GM21717 (cell line): ENCODE results near the gene DVL2.

ENCODE experiments used
- ATAC-seq: cut with Tn5 transposase; IDR thresholded peaks from one replicate; pipeline ENCODE4 v1.9.1; 2021; ENCODE audit warnings: mild to moderate bottlenecking, moderate library complexity; ENCODE audit not compliant: unreplicated experiment

DVL2 gene

GRCh38 chr17:7234083-7234951 is at the start of gene DVL2:
DVL2 (minus strand) TSS chr17:7234517; CDS start chr17:7234262, 255 bp downstream.
- peak; percentile 31 for ATAC-seq

DNA sequence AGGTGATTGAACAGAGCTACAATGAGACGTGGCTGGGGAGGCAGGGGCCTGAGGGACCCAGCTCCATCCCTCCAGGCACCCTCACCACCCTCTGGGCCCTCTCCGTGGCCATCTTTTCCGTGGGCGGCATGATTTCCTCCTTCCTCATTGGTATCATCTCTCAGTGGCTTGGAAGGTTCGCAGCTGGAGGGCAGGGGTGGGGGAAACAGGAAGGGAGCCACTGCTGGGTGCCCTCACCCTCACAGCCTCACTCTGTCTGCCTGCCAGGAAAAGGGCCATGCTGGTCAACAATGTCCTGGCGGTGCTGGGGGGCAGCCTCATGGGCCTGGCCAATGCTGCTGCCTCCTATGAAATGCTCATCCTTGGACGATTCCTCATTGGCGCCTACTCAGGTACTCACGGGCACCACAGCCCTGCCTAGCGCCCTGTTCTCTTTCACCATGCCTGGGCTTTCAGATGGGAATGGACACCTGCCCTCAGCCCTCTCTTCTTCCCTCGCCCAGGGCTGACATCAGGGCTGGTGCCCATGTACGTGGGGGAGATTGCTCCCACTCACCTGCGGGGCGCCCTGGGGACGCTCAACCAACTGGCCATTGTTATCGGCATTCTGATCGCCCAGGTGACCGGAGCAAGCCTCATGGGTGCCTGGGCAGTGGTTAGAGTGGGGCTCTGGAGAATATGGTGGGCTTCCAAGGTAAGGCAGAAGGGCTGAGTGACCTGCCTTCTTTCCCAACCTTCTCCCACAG is 49.3 kb upstream of the DVL2 start:
- no peak for ATAC-seq

GRCh38 chr17:7282752-7283321 is 48.5 kb upstream of the DVL2 start:
- ATAC-seq: no peak

GRCh38 chr17:7281953-7282751 is 47.8 kb upstream of the DVL2 start:
- no peak for ATAC-seq

DNA sequence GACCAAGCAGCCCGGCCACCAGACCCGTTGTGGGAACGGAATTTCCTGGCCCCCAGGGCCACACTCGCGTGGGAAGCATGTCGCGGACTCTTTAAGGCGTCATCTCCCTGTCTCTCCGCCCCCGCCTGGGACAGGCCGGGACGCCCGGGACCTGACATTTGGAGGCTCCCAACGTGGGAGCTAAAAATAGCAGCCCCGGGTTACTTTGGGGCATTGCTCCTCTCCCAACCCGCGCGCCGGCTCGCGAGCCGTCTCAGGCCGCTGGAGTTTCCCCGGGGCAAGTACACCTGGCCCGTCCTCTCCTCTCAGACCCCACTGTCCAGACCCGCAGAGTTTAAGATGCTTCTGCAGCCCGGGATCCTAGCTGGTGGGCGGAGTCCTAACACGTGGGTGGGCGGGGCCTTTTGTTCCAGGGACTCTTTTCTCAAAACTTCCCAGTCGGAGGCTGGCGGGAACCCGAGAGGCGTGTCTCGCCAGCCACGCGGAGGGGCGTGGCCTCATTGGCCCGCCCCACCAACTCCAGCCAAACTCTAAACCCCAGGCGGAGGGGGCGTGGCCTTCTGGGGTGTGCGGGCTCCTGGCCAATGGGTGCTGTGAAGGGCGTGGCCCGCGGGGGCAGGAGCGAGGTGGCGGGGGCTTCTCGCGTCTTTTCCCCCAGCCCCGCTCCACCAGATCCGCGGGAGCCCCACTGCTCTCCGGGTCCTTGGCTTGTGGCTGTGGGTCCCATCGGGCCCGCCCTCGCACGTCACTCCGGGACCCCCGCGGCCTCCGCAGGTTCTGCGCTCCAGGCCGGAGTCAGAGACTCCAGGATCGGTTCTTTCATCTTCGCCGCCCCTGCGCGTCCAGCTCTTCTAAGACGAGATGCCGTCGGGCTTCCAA is 47.0 kb upstream of the DVL2 start, which contains the start of gene SLC2A4:
SLC2A4 (plus strand) TSS at position 645 of the 879 bp plus-strand sequence; CDS start at position 862, 217 bp downstream.
- peak; percentile 69 for ATAC-seq

GRCh38 chr17:7280519-7281073 is 46.3 kb upstream of the DVL2 start:
- peak; percentile 44 for ATAC-seq

GRCh38 chr17:7279448-7279847 is 45.1 kb upstream of the DVL2 start:
- no peak for ATAC-seq

GRCh38 chr17:7266784-7267183 is 32.5 kb upstream of the DVL2 start:
- no peak for ATAC-seq

GRCh38 chr17:7263801-7264078 is 29.4 kb upstream of the DVL2 start:
- ATAC-seq: no peak

DNA sequence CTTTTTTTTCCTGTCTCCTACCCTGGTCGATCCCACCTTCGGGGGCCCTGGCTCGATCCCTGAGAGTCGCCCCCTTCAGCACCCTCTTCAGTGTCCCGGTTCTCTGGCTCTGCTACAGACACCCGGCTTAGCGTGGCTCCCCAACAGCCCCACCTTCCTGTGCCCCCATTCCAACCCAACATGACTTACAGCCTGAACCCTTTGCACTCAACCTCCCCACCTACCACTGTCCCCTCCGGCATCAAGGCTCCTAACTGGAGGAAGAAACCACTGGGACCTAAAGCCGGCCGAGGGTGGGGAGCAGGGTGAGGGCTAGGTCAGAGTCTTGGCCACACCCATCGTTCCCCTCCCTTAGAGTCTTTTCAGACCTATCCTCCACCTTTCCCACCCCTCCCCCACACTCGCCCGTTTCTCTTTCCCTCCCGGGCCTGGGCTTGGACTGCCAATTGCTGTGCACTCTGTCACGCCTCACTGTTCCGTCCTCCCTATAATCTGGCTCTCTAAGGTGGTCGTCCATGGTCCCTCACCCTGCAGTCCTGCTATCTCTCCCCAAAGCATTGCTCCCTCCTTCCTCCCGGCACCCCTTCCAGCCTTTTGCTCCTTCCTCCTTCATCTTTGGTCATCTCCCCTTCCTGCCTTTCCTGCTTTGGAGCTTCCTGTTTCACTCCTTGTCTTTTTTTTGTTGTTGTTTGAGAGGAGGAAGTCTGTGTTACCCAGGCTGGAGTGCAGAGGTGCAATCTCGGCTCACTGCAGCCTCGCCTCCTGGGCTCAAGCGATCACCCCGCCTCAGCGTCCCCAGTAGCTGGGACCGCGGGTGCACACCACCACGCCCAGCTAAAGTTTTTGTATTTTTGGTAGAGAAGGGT is 28.9 kb upstream of the DVL2 start:
- ATAC-seq: no peak

DNA sequence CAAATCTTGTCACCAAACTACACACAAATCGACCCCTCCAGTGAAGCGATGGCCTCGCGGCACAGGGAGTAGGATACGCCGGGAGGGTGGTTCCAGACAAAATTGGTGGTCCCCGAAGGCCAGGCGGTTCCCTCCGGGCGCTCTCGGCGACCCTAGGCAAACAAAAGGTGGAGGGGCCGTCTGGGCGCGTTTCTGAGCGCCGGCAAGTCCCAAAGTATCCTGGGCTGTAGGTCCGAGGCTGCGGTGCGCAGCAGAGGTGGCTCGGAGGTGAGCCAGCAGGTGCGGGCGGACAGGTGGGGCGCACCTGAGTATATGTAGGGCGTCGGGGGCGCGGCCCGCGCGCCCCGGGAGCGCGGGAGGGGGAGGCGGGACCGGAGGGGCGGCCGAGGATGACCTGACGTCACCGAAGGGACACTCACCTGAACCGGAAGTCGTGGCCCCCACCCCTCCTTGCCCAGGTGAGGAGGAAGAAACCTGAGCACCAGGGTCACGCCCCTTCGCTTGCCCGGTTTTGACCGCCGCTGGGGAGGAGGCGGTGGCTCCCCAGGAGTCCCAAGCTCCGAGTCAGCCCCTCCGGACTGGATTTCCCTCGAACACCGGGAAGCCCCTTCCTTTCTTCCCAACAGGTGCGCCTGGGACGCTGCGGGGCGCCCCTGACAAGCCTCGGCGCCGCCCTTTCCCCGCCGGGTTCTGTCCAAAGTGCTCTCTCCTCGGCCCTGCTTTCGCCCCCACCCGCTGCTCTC is 28.0 kb upstream of the DVL2 start, which contains the start of gene CLDN7:
CLDN7 (minus strand) TSS at position 287 of the 743 bp plus-strand sequence. CDS start 435 bp downstream, outside the sequence.
- ATAC-seq: no peak

- no peak for ATAC-seq
Observed at GRCh38 chr17:7261379-7262191, 27.3 kb upstream of the DVL2 start.

DNA sequence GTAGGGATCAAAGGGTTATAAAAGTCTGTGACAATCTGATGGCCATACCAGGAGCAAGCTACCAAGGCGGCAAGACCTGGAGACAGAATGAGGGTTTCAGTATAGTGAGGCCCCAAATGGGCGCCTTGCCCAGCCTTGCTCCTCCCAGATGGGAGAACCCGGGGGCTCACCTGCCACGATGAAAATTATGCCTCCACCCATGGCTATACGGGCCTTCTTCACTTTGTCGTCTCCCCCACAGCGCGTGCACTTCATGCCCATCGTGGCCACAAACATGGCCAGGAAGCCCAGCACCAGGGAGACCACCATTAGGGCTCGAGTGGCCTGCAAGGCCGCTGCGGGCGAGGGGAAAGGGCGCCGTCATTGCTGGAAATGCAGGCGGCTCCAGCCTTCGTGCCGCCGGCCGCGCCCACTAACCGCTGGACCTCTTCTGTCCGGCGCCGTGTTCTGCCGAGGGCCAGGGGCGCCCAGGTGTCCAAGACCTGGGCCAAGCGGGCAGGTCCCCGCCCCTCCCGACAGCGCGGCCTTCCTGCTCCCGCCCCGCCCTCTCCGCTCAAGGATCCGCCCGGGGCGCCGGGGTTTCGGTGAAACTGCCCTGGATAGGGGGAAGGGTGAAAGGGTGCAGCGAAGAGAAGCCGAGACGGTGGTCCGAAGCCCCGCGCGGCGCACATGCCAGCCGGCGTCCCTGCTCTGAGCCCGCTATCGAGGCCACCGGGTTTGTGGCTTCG is 26.5 kb upstream of the DVL2 start:
- no peak for ATAC-seq

DNA sequence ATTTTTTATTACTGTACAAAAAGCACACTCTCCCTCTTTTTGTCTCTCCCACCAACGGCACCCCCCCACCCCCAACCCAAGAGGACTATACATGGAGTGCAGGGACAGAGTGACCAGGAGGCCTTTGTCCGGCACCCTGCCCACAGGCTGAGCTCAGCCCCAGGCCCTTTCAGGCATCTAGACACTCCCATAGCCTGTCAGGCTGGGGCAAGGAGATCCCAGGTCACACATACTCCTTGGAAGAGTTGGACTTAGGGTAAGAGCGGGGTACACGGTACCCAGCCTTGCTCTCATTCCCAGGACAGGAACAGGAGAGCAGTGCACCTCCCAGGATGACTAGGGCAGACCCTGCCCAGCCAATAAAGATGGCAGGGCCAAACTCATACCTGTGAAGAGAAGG is 25.8 kb upstream of the DVL2 start:
- ATAC-seq: no peak

DNA sequence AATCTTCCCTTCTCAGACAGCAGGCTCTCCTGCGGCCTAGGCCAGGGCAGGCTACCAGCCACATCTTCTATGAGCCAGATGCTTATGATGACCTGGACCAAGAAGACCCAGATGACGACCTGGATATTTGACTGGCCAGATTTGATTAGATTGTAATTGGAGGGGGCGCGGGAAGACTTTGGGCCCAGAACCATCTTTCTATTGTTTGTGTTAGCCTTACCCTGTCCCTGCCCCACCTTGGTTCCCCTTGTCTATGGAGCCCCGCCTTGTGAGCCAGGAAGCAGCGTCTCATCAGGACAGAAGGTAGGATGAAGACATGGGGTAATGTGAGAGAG is 25.2 kb upstream of the DVL2 start:
- ATAC-seq: no peak

GRCh38 chr17:7258731-7259554 is 24.6 kb upstream of the DVL2 start:
- no peak for ATAC-seq
